Gastroesophageal sphincter (tissue), 4 donors: ENCODE measurements around the gene KIDINS220. TPM values are rescaled to one million over a fixed set of nuclear protein-coding genes. Genes with fewer than 3 reads are reported as not detected.

Source experiments
- ATAC-seq: fragments of 150-250 bp; one replicate; pipeline ENCODE4 v1.9.1; 2016; ENCODE audit warnings: mild to moderate bottlenecking, moderate library complexity
- H3K27ac ChIP-seq, 4 donors: fragments of 200-600 bp; sonication (generic) in 3 of 4; 1 replicate in 3 of 4; 2 replicates in 1 of 4; pipeline ENCODE4 v1.5.1; 2016 to 2019
- H3K27me3 ChIP-seq: fragments of 200-600 bp; sonication (generic); one replicate; pipeline ENCODE4 v1.5.1; 2019
- H3K36me3 ChIP-seq, 2 donors: fragments of 200-600 bp; sonication (generic); one replicate each; pipeline ENCODE4 v1.5.1; 2019; ENCODE audit warnings: control low read depth in 1 of 2
- H3K4me1 ChIP-seq, 3 donors: fragments of 200-600 bp; sonication (generic); 1 replicate in 2 of 3; 2 replicates in 1 of 3; pipeline ENCODE4 v1.5.1; 2016 to 2019; ENCODE audit warnings: control low read depth in 2 of 3
- H3K4me3 ChIP-seq, 2 donors: fragments of 200-600 bp; sonication (generic); one replicate each; pipeline ENCODE4 v1.5.1; 2019; ENCODE audit warnings: mild to moderate bottlenecking in 1 of 2, moderate library complexity in 1 of 2
- H3K9me3 ChIP-seq, 3 donors: fragments of 200-600 bp; sonication (generic); one replicate each; pipeline ENCODE4 v1.5.1; 2017 to 2019; ENCODE audit warnings: control low read depth in 2 of 3
- EP300 ChIP-seq: sonication (generic); formaldehyde crosslinking; IDR thresholded peaks from one replicate; pipeline ENCODE4 v1.6.1; 2017; ENCODE audit warnings: antibody characterized with exemption, mild to moderate bottlenecking
- POLR2A ChIP-seq, 2 donors: fragments of 450-650 bp; IDR thresholded peaks; one replicate each; pipeline ENCODE4 v1.6.1; 2017; ENCODE audit warnings: antibody characterized with exemption in 2 of 2, mild to moderate bottlenecking in 2 of 2, moderate library complexity in 1 of 2
- POLR2AphosphoS5 ChIP-seq: sonication (generic); formaldehyde crosslinking; IDR thresholded peaks from one replicate; pipeline ENCODE4 v1.6.1; 2017; ENCODE audit warnings: antibody characterized with exemption
- WGBS, 2 donors: methylation state at CpG; one replicate each; pipeline ENCODE4 v1.1.5; 2018; ENCODE audit warnings: low coverage in 1 of 2; 5-methylcytosine and 5-hydroxymethylcytosine counted together
- total RNA-seq, 4 donors: library from RNA; depleted of rRNA; stranded (reverse); fragments of >200 nt; gene quantifications; one replicate each; pipeline ENCODE4 v1.1.0, GENCODE V29; 2016
- TF ChIP-seq, protein P1 (sequence below), 4 experiments: fragments of 200-600 bp in 2 of 4; fragments of 450-650 bp in 2 of 4; sonication (generic) in 1 of 4; IDR thresholded peaks; one replicate each; pipeline ENCODE4 v1.5.1; 2017 to 2019; ENCODE audit warnings: antibody characterized with exemption in 4 of 4, mild to moderate bottlenecking in 2 of 4, moderate library complexity in 2 of 4

Gene KIDINS220
- total RNA-seq, 4 donors from 2014 or later: 73.3 to 122 (median 88.9) TPM

DNA sequence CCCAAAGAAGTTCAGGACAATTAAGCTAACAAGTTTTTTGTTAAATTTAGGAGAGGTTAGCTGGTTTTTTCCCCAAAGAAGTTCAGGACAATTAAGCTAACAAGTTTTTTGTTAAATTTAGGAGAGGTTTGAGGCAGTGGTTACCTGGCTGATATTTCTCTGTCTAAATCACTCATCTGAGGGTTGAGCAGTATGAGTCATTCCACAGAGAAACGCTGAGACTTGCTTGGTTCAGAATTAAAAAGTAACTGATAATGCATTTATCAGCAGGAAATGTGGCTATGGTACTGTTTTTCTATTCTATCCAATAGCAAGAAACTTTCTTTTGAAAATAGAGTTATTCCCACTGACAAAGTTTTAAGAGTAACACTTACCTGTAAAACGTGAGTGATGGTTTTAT is 22.8 kb upstream of the KIDINS220 start:
- ATAC-seq: no peak
- H3K9me3 ChIP-seq: no peaks in the 10 kb centered on the region
- no peak overlapping the region for H3K27ac ChIP-seq
- no peak for TF ChIP-seq POLR2A (IDR thresholded peaks at IDR 0.05)
- TF ChIP-seq EP300: no peak
- TF ChIP-seq, protein P1, sequence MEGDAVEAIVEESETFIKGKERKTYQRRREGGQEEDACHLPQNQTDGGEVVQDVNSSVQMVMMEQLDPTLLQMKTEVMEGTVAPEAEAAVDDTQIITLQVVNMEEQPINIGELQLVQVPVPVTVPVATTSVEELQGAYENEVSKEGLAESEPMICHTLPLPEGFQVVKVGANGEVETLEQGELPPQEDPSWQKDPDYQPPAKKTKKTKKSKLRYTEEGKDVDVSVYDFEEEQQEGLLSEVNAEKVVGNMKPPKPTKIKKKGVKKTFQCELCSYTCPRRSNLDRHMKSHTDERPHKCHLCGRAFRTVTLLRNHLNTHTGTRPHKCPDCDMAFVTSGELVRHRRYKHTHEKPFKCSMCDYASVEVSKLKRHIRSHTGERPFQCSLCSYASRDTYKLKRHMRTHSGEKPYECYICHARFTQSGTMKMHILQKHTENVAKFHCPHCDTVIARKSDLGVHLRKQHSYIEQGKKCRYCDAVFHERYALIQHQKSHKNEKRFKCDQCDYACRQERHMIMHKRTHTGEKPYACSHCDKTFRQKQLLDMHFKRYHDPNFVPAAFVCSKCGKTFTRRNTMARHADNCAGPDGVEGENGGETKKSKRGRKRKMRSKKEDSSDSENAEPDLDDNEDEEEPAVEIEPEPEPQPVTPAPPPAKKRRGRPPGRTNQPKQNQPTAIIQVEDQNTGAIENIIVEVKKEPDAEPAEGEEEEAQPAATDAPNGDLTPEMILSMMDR (IDR thresholded peaks at IDR 0.05): no peak
- no peak for TF ChIP-seq POLR2AphosphoS5
- no peak overlapping the region for H3K4me3 ChIP-seq
- H3K27me3 ChIP-seq: no peaks in the 10 kb centered on the region
- peaks cover 0 to 55% of the 10 kb centered on the region in 2 donors for H3K36me3 ChIP-seq
- no peaks in the 10 kb centered on the region for H3K4me1 ChIP-seq
- WGBS, 2 donors: 68 to 82% methylated on average over 2 of the region's 2 CpGs

DNA sequence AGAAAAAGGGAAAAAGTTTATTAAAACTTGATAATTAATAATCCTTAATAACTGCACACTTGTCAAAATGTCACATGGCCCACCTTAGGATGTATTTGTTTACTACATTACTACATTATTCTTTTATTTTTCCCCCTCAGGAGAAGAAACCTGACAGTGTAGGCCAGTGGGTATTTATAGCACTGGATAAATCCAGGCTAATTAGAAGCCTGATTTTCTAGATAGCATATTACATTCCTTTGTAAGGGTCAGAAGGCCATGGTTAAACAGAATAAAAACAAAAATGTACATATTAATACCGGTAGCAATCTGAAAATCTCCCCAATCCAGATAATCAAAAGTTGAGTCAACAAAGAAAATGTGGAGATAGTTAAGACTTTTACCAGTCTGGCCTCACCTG is 21.5 kb upstream of the KIDINS220 start:
- ATAC-seq: no peak
- H3K27ac ChIP-seq: no peak overlapping the region
- 85 to 100% methylated on average over 1 of the region's 1 CpG for WGBS, 2 donors
- peaks cover 0 to 48% of the 10 kb centered on the region in 2 donors for H3K36me3 ChIP-seq
- no peak overlapping the region for H3K4me3 ChIP-seq
- no peaks in the 10 kb centered on the region for H3K4me1 ChIP-seq
- no peaks in the 10 kb centered on the region for H3K9me3 ChIP-seq
- no peaks in the 10 kb centered on the region for H3K27me3 ChIP-seq
- TF ChIP-seq POLR2A (IDR thresholded peaks at IDR 0.05): no peak
- TF ChIP-seq EP300: no peak
- TF ChIP-seq, protein P1 (IDR thresholded peaks at IDR 0.05): no peak
- TF ChIP-seq POLR2AphosphoS5: no peak

DNA sequence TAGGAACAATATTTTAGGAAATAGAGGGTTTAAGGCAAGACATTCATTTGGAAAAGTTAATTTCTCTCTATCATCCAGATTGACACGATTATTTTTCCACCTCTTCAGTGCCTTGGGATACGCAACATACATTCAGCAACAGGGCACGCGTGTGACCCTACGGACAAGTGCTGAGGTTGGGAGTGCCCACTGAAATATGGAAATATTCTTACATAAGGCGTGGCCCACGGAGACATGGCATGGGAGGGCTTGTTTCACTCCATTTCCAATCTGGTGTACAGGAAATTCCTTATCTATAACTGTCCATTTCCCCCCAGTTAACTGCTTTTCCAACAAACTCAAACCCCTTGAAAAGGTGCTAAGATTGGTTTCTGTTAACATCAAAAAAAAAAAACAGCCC is 20.9 kb upstream of the KIDINS220 start:
- Histone ChIP-seq H3K27me3 (no peaks in the 10 kb centered on the region), H3K36me3 (peaks cover 0 to 42% of the 10 kb centered on the region in 2 donors), H3K4me1 (no peaks in the 10 kb centered on the region), H3K9me3 (no peaks in the 10 kb centered on the region), H3K4me3 (no peak overlapping the region), H3K27ac (no peak overlapping the region)
- WGBS, 2 donors: 92 to 100% methylated on average over 1 to 5 of the region's 7 CpGs
- no peak for TF ChIP-seq POLR2A (IDR thresholded peaks at IDR 0.05)
- TF ChIP-seq, protein P1 (IDR thresholded peaks at IDR 0.05): no peak
- no peak for TF ChIP-seq EP300
- TF ChIP-seq POLR2AphosphoS5: no peak
- ATAC-seq: no peak

DNA sequence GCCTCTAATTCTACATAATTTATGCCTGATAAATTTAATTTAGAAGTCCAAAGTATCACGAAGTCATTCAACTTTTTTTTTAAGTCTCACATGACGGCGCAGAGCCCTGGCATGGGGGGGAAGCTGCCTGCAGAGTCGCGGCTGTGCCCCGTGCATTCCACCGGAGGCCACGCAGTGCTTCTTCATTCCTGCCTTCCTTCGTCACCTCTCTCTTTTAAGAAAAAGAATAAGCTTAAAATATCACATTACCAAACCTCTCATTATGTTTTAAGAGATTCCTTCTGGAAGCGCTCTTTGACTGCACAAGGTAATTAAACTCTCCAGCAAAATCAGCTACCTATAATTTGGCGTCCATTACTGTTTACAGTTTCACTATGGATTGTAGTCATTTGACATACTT is 20.3 kb upstream of the KIDINS220 start:
- Histone ChIP-seq H3K27me3 (no peaks in the 10 kb centered on the region), H3K9me3 (no peaks in the 10 kb centered on the region), H3K36me3 (peaks cover 0 to 39% of the 10 kb centered on the region in 2 donors), H3K27ac (no peak overlapping the region), H3K4me3 (no peak overlapping the region), H3K4me1 (no peaks in the 10 kb centered on the region)
- no peak for ATAC-seq
- WGBS, 2 donors: 90 to 92% methylated on average over 8 to 11 of the region's 11 CpGs
- TF ChIP-seq EP300: no peak
- TF ChIP-seq, protein P1 (IDR thresholded peaks at IDR 0.05): no peak
- TF ChIP-seq POLR2A (IDR thresholded peaks at IDR 0.05): no peak
- no peak for TF ChIP-seq POLR2AphosphoS5

DNA sequence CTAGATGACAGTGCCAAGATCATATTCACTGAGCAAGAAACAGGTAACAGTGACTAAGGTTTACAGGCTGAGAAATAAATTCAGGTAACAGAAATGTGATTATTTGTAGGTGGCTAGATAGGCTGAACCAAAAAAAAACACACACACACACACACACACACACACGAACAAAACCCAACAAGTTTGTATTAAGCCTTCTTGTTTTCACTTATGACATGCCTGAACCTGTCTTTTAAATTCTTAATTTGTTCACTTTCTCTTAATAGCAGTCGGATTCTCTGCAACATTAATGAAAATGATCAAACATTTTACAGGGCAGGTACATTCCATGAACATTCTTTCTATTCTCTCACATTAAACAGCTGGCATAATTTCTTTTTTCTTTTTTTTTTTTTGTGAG is 18.8 kb upstream of the KIDINS220 start:
- TF ChIP-seq POLR2A (IDR thresholded peaks at IDR 0.05): no peak
- TF ChIP-seq POLR2AphosphoS5: no peak
- TF ChIP-seq, protein P1 (IDR thresholded peaks at IDR 0.05): no peak
- TF ChIP-seq EP300: no peak
- Histone ChIP-seq H3K27ac (no peak overlapping the region), H3K4me1 (no peaks in the 10 kb centered on the region), H3K9me3 (no peaks in the 10 kb centered on the region), H3K27me3 (no peaks in the 10 kb centered on the region), H3K4me3 (no peak overlapping the region), H3K36me3 (peaks cover 0 to 25% of the 10 kb centered on the region in 2 donors)
- ATAC-seq: no peak
- 88 to 96% methylated on average over 2 of the region's 2 CpGs for WGBS, 2 donors
